Endothelial cell (in vitro differentiated cells): ENCODE results near the gene ELAVL2. TPM values are rescaled to one million over a fixed set of nuclear protein-coding genes. Genes with fewer than 3 reads are reported as not detected.

Source experiments
- DNase-seq: peaks from one replicate; pipeline ENCODE4 v3.0.0; 2021; ENCODE audit warnings: low spot score
- H3K27ac Mint-ChIP-seq: one replicate; pipeline ENCODE4 v1.8.0; 2021; ENCODE audit warnings: mixed read lengths, inconsistent platforms; ENCODE audit not compliant: unreplicated experiment
- H3K27me3 Mint-ChIP-seq: one replicate; pipeline ENCODE4 v1.8.0; 2021; ENCODE audit warnings: mild to moderate bottlenecking, moderate library complexity, mixed read lengths, inconsistent platforms; ENCODE audit not compliant: unreplicated experiment
- H3K36me3 Mint-ChIP-seq: one replicate; pipeline ENCODE4 v1.8.0; 2021; ENCODE audit warnings: mild to moderate bottlenecking, low read depth, mixed read lengths, inconsistent platforms; ENCODE audit not compliant: unreplicated experiment
- H3K4me1 Mint-ChIP-seq: one replicate; pipeline ENCODE4 v1.8.0; 2021; ENCODE audit warnings: mild to moderate bottlenecking, mixed read lengths, inconsistent platforms; ENCODE audit not compliant: unreplicated experiment
- H3K4me3 Mint-ChIP-seq: one replicate; pipeline ENCODE4 v1.8.0; 2021; ENCODE audit warnings: mild to moderate bottlenecking, mixed read lengths, inconsistent platforms; ENCODE audit not compliant: unreplicated experiment
- H3K9me3 Mint-ChIP-seq: one replicate; pipeline ENCODE4 v1.8.0; 2021; ENCODE audit warnings: mixed read lengths, inconsistent platforms; ENCODE audit not compliant: unreplicated experiment
- total RNA-seq: library from RNA; stranded (reverse); fragmentation: NEBNext Ultra II Directional; extraction: Animal tissue kit (Norgen Biotek cat#: 25700); gene quantifications from one replicate; pipeline ENCODE4 v1.2.1, GENCODE V29; 2021; ENCODE audit not compliant: unreplicated experiment
- TF ChIP-seq, protein P1 (sequence below): fragments of 200-600 bp; sonication (generic); IDR thresholded peaks from one replicate; pipeline ENCODE4 v1.5.0; 2021; ENCODE audit warnings: antibody characterized with exemption; ENCODE audit not compliant: unreplicated experiment

Gene ELAVL2
- total RNA-seq, 1 donor from 2014 or later: 10.3 TPM

DNA sequence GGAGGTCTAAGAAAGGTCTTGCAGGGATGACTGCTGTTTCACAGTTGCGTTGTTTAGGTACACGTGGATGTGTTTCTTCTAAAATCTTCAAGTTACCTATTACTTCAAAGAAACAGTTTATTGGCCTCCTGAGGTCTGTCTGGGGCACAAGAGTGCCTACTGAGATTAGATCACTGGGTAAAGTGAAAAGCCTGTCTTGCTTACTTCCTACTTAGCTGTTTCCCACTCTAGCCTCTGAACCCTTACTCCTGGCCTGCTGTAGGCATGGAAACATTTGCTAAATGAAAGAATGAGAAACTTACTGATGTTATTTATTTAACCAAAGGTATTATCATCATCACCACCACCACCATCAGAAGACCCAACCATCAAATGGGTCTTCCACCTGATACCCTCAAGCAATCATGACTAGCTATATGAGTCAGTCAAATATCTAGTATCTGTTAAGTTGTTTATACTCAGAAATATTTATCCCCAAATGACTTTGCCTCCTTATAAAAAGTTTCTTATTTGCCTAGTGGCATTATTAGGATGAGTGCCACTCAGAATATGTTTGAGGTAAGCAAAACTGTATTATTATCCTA lies 92.5 kb downstream of the ELAVL2 start:
- no peak overlapping the region for H3K27ac Mint-ChIP-seq
- peaks cover 1% of the 10 kb centered on the region for H3K27me3 Mint-ChIP-seq
- TF ChIP-seq, protein P1, sequence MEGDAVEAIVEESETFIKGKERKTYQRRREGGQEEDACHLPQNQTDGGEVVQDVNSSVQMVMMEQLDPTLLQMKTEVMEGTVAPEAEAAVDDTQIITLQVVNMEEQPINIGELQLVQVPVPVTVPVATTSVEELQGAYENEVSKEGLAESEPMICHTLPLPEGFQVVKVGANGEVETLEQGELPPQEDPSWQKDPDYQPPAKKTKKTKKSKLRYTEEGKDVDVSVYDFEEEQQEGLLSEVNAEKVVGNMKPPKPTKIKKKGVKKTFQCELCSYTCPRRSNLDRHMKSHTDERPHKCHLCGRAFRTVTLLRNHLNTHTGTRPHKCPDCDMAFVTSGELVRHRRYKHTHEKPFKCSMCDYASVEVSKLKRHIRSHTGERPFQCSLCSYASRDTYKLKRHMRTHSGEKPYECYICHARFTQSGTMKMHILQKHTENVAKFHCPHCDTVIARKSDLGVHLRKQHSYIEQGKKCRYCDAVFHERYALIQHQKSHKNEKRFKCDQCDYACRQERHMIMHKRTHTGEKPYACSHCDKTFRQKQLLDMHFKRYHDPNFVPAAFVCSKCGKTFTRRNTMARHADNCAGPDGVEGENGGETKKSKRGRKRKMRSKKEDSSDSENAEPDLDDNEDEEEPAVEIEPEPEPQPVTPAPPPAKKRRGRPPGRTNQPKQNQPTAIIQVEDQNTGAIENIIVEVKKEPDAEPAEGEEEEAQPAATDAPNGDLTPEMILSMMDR: no peak
- no peak overlapping the region for H3K4me3 Mint-ChIP-seq
- DNase-seq: no peak
- H3K4me1 Mint-ChIP-seq: peaks cover 11% of the 10 kb centered on the region
- H3K9me3 Mint-ChIP-seq: no peaks in the 10 kb centered on the region
- H3K36me3 Mint-ChIP-seq: no peaks in the 10 kb centered on the region

DNA sequence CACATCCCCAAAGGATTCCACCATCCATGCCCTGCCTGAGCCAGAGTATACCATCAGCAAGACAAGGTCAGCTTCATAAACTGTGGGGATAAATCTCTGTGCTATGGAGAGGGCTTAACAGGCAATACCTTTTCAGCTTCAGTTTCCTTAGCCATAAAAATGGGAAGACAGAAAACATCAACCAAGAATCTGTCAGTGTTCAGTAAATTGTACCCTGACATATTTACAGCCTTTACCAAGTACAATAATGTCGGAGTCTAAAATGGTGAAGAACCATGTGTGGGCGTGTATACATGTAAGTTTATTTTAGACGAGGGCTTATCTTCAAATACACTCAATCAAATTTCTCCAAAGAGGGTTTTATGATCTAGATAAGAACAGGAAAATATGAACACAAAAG lies 94.7 kb downstream of the ELAVL2 start:
- no peaks in the 10 kb centered on the region for H3K36me3 Mint-ChIP-seq
- H3K27ac Mint-ChIP-seq: no peak overlapping the region
- H3K4me1 Mint-ChIP-seq: peaks cover 5% of the 10 kb centered on the region
- no peaks in the 10 kb centered on the region for H3K9me3 Mint-ChIP-seq
- H3K27me3 Mint-ChIP-seq: no peaks in the 10 kb centered on the region
- H3K4me3 Mint-ChIP-seq: no peak overlapping the region
- no peak for DNase-seq
- TF ChIP-seq, protein P1: no peak

GRCh38 chr9:23730364-23730763 lies 95.7 kb downstream of the ELAVL2 start:
- TF ChIP-seq, protein P1: no peak
- Mint-ChIP-seq H3K4me3 (no peak overlapping the region), H3K4me1 (peaks cover 6% of the 10 kb centered on the region), H3K9me3 (no peaks in the 10 kb centered on the region), H3K36me3 (no peaks in the 10 kb centered on the region), H3K27me3 (no peaks in the 10 kb centered on the region), H3K27ac (no peak overlapping the region)
- DNase-seq: no peak

- no peak overlapping the region for H3K27ac Mint-ChIP-seq
- DNase-seq: no peak
- peaks cover 18% of the 10 kb centered on the region for H3K4me1 Mint-ChIP-seq
- H3K9me3 Mint-ChIP-seq: no peaks in the 10 kb centered on the region
- peaks cover 3% of the 10 kb centered on the region for H3K27me3 Mint-ChIP-seq
- no peaks in the 10 kb centered on the region for H3K36me3 Mint-ChIP-seq
- H3K4me3 Mint-ChIP-seq: no peak overlapping the region
- TF ChIP-seq, protein P1: no peak
Observed at GRCh38 chr9:23728736-23729135, 97.3 kb downstream of the ELAVL2 start.

DNA sequence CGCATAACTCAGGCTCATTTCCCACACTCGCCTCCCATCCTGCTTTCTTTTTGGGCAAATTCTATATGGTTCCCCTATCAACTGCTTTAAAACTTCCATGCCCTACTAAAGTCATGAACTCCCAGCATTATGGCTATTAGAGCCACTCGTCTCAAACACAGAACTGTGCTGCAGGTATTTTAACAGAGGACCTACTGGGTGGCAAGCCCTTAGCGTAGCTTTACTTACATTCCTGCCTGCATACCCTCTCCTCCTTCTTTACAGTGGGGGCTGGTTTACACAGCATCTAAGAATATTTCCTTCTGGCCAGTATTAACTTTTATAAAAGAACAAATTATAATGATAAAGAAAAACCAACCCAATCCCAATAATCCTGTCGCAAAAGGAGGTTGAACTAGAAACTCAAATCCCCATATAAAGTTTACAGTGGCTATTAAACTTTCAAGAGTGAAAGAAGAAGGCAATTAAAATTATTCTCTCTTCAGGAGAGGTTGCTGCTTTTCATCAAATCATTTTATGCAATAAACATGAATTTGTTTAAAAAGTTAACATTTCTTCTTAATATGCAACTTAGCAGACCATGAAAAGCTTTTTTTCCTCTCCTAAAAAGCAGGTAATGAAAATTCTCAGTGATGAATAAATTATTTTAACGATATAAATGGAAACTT lies 100.6 kb downstream of the ELAVL2 start:
- Mint-ChIP-seq H3K9me3 (no peaks in the 10 kb centered on the region), H3K27ac (no peak overlapping the region), H3K4me3 (no peak overlapping the region), H3K36me3 (no peaks in the 10 kb centered on the region), H3K27me3 (peaks cover 3% of the 10 kb centered on the region), H3K4me1 (peaks cover 17% of the 10 kb centered on the region)
- no peak for DNase-seq
- TF ChIP-seq, protein P1: no peak
